Cerebellar cortex (tissue), 1 donor: ENCODE data around the gene FNDC11.

Source experiments
- DNase-seq: peaks from one replicate; pipeline ENCODE4 v3.0.0-alpha.2; 2015; ENCODE audit warnings: low spot score

FNDC11 gene

DNA sequence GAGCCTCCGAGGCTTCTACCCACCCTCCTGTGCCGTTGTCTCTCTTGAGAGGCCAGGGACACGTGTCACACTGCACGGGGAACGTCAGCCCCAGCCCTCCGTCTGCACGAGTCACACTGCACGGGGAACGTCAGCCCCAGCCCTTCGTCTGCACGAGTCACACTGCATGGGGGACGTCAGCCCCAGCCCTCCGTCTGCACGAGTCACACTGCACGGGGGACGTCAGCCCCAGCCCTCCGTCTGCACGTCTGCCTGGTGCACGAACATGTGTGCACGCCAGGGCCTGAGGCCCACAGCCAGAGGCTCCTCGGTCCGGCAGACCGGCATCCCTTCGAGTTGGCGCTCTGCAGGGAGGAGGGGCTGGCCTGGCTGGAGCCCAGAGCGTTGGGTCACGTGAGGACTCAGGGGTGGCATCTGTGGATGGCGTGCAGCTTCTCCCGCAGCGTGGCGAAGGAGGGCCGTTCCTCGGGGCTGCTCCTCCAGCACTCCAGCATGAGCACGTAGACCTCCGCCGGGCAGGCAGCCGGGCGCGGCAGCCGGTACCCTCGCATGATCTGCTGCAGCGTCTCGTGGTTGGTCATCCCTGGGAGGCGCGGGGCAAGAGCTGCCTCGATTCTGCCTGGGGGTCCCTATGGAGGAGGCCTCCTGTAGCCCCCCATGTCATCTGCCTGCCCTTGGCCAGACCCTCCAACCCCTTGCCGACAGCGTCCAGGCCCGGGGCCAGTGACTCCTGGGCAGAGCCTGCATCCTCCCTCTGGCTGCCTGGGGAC is 13.4 kb upstream of the FNDC11 start:
- DNase-seq = no peak

DNA sequence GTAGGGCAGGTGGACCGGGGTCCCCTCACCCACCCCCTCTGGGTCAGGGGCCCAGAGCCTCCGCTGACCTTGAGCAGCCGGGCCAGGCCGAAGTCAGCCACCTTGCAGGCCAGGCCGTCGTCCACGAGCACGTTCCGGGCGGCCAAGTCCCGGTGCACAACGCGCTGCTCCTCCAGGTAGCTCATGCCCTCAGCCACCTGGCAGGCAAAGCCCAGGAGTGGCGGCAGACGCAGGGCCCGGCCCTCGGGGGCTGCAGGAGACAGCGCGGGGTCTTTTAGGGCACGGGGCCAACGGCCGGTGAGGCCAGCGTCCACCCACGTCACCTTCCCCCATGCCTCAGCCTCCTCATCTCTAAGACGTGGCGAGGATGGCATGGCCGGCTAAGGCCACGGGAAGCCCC is 12.6 kb upstream of the FNDC11 start:
- no peak for DNase-seq

- no peak for DNase-seq
Measured at GRCh38 chr20:63542031-63542559, 11.9 kb upstream of the FNDC11 start.

DNA sequence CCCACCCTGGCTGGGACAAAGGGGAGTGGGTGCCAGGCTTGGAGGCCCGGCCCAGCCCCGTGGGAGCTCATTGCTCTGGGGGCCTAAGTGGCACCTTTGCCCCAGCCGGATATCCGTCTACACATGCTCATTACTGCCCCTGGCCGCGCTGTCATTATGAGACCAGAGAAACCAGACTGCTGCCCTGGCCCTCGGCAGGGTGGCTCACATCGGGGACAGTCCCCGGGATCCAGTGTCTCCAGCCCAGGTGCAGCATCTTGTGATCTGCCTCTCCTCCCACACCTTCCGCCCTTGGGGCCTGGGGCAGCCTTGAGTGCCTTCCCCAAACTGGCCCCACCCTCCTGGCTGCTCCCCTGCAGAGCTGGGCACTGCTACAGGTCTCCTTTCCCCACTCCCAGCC is 11.3 kb upstream of the FNDC11 start:
- DNase-seq = no peak

- no peak for DNase-seq
Measured at GRCh38 chr20:63543131-63543530, 10.8 kb upstream of the FNDC11 start.

DNA sequence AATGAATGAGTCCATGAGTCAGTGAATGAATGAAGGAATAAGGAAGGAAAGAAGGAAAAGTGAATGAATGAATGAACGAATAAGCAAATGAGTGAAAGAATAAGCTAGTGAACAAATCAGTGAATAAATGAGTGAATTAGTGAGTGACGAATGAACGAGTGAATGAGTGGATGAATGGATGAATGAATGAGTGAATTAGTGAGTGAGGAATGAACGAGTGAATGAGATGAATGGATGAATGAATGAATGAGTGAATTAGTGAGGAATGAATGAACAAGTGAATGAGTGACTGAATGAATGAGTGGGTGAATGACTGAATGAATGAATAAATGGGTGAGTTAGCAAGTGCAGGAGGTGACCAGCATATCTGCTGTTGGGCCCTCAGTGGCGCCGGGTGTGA is 10.2 kb upstream of the FNDC11 start:
- no peak for DNase-seq

DNA sequence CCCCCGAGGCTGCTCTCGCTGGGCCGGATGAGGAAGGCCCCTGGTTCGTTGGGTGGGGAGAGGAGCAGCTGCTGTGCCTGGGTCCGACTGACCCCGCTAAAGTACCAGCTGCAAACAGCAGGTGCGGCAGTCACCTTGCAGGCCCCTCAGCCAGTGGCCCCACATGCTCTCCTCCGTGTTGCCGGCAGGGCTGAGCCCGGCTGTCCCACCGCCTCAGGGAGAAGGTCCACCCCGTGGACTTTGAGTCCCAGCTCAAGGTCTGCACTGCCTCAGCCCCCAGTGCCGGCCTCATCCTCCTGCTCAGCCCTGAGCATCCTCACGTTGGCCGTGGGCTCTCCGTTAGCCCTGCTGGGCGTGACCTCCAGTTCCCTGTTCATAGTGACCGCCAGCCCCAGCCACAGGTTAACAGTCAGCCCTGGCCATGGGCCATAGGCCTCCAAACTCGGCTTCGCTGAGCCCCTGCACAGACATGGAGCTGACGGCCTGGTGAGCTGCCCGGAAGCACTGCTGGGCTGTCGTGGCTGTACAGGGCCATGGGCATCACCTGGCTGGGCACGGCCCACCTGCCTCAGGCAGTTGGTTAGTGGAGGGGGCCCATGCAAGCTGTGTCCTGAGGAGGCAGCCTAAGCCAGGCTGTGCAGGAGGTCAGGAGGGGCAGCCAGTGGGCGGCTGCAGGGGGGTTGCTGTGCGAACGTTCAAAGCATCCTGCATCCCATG is 9.6 kb upstream of the FNDC11 start:
- no peak for DNase-seq

GRCh38 chr20:63544958-63545516 is 8.9 kb upstream of the FNDC11 start:
- no peak for DNase-seq

GRCh38 chr20:63545814-63546213 is 8.1 kb upstream of the FNDC11 start:
- no peak for DNase-seq

- DNase-seq = no peak
Measured at GRCh38 chr20:63546256-63546955, 7.6 kb upstream of the FNDC11 start.

DNA sequence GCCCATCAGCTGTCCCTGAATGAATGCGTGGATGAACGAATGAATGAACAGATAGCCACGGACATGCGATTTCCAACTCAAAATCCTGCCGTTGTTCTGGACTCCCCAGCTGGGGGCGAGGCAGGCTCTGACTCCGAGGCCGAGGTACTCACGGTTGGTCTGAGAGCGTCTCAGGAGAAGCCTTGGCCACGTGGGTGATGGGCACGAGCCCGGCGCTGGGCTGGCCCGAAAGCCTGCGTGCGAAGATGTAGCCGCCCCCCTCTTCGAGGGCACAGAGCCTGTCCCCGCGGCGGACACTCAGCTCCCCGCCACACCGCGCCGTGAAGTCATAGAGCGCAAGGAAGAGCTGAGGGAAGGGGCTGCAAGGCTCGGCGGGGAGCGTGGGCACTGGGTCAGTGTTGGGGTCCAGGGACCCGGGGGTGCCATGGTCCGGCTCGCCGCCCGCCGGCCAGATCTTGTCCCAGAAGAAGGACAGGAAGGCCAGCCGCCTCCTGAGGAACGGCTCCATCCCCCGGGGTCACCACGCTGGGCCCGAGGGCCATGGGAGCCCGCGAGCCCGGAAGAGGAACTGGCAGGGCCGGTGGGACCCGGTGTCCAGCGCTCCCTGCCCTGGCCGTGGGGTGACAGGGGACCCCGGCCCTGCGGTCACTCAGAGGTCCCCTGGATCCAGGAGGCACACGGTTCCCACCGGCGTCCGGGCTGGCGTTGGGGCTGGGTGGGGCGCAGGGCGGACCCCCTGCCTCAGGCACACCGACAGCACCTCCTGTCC is 6.8 kb upstream of the FNDC11 start:
- DNase-seq = no peak

DNA sequence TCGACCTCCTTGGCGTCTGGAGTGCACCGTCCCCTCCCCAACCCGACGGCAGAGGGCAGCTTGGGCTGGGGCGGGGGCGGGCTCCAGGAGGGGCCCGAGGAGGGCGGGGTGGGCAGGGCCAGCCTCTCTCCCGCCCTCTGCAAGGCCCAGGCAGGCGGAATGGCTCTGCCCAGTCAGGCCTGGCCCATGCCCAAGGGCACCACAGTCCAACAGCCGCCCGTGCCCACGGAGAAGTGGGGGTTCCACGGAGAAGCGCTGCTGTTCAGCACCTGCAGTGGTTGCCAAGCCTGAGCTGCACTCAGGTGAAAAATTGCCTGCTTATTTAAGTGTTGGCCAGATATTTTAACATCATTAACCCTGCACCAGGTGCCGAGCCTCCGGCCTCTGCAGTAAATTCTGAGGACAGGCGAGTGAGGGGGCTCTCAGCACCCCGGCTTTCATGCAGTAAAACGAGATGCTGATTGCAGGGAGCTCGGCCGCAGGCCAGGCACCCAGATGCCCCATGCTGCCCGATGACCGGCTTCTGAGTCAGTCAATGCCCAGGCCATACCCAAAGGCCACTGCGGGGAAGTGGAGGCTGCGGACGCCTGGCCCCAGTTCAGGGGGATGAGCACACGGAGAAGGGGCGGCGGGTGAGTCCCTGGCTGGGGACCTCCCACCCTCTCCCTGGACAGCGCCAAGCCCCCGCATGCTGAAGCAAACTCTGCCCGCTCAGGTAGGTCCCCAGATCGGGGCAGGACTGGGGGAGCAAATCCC is 6.1 kb upstream of the FNDC11 start, which contains the start of gene SRMS:
Gene SRMS, minus strand, starts transcription at position 25 of the 756 bp plus-strand sequence. CDS start 286 bp downstream, outside the sequence.
- DNase-seq = no peak

DNA sequence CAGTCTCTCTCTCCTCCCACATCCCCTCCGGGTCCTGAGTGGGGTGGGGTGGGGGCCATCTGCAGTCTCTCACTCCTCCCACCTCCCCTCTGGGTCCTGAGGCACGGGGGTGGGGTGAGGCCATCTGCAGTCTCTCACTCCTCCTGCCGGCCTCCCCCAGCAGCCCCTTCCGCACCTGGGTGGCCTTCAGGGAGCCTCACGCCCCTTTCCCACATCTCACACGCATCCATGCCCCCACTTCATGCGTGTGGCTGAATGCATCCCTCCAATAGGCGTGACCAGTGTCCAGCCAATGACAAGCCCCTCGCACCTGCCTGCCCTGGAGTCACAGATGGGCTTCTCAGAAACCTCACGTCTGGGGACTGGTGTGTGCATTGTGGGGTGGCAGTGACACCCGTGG is 5.4 kb upstream of the FNDC11 start:
- no peak for DNase-seq

DNA sequence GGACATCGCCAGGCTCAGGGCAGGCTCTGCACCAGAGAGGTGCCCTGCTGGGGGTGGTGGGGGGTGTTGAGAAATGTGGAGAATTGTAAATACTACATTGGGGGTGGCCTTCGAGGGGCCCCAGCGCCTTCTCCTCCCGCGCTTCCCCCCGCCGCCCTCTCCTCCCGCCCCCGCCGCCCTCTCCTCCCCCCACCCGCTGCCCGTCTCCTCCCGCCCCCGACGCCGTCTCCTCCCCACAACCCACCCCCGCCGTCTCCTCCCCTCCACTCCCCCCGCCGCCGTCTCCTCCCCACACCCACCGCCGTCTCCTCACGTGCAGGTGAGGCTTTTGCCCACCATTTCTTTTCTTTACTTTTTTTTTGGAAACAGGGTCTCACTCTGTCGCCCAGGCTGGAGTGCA is 4.9 kb upstream of the FNDC11 start:
- DNase-seq = no peak

DNA sequence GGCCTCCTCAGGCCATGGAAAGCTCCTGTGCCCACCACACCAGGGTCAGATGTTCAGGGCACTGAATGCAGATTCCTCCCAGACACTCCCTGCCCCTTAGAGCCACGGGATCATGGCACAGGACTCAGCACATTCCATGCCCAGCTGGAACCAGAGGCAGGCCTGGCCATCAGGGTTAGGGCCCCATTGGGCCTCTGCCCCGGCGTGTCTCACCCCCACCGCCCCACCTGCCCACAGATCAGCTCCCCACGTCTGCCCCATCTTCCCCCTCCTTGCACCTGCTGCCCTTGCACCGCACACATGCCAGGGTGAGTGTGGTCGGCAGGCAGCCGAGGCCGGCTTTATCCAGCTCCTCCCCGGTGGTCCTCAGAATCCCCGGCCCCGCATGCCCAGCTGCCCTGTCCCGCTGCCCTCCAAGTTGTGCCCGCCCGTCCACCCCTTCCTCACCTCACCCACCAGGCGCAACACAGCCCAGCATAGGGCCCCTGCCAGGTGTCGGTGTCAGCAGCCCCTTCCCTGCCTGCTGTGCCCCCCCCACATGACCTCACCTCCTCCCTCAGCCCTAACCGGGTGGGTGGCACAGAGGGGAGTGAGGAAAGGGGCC is 4.2 kb upstream of the FNDC11 start:
- DNase-seq = no peak

DNA sequence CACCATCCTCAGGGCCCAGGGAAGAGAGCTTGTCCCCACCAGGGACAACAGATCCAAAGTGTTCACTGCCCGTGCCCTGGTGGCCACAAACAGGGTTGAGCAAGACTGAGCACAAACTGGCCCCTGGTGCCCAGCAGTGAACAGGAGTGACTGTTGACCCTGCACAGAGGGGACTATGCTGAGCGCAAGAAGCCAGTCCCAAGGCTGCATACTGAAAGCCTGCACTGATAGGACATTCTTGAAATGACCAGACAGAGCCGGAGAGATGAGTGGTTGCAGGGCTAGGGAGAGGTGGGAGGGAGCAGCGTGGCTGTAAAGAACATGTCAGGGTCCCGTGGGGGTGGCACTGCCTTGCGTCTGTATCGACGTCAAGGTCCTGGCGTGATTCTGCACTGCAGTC is 2.9 kb upstream of the FNDC11 start:
- no peak for DNase-seq

- DNase-seq = no peak
Measured at GRCh38 chr20:63552481-63553249, 1.3 kb upstream of the FNDC11 start.

DNA sequence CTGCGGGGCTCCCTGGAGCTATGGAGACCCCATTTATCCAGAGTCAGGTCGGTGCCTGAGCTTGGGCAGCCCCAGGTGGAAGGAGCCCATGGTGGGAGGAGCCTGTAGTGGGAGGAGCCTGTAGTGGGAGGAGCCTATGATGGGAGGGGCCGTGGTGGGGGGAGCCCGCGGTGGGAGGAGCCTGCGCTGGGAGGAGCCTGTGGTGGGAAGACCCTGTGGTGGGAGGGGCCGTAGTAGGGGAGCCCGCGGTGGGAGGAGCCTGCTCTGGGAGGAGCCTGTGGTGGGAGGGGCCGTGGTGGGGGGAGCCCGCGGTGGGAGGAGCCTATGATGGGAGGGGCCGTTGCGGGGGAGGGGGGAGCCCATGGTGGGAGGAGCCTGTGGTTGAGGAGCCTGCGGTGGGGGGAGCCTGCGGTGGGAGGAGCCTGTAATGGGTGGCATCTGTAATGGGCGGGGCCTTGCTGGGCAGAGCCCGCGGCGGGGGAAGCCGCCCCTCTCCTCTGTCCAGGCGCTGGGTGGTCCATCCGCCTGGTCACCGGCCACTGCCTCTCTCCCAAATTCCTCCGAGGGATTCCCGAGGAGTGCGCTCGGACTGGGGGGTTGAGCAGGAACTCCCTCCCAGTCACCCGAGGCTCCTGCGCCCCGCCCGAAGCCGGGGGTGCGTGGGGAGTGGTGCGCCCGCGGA is 567 bp upstream of the FNDC11 start:
- peak; percentile 62 for DNase-seq
